HPDE6-E6E7 (cell line): ENCODE results near the gene BICD2.
A peak's percentile ranks its signal among the peaks of the same experiment; 100 is the strongest.

Source experiments
- DNase-seq: peaks from one replicate; pipeline ENCODE4 v3.0.0; 2011; ENCODE audit warnings: missing footprints; ENCODE audit errors: extremely low spot score

Gene BICD2

DNA sequence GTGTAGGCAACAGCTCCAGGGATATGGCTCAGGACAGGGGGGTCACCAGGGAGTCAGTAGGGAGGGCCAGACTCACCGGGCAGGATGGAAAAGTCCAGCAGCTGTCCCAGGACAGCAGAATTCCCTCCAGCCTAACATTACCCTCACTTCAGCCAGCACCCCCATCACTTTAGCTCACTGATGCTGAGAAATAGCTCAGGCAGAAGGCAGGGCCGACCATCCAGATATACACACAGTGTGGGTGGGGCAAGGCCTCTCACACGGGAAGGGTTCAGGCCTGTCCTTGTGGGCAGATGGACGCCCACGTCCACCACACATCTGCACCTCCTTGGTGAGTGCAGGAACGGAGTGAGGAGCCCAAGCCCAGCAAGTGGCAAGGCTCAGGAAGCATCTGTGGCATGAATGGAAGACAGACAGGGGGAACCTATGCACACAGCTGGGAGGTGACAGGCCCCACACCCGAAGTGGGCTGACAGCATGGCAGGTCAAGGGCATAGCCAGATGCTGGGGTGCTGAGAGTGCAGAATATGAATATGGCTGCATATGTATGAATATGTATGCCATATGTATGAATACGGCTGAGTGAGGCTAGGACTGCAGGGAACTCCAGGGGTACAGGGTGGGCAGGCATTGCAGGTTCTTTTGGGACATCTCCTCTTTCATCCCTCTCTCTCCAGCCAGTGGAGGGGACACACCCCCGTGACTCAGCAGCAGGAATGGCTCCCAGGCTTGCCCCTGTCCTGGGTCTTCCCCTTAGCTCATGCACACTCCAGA, 17.0 kb downstream of the BICD2 start:
- no peak for DNase-seq

- no peak for DNase-seq
Observed at GRCh38 chr9:92746567-92747458, 17.8 kb downstream of the BICD2 start.

- no peak for DNase-seq
Observed at GRCh38 chr9:92745881-92746280, 18.8 kb downstream of the BICD2 start.

- no peak for DNase-seq
Observed at GRCh38 chr9:92745331-92745730, 19.3 kb downstream of the BICD2 start.

GRCh38 chr9:92740969-92741368, 23.7 kb downstream of the BICD2 start:
- DNase-seq = no peak

DNA sequence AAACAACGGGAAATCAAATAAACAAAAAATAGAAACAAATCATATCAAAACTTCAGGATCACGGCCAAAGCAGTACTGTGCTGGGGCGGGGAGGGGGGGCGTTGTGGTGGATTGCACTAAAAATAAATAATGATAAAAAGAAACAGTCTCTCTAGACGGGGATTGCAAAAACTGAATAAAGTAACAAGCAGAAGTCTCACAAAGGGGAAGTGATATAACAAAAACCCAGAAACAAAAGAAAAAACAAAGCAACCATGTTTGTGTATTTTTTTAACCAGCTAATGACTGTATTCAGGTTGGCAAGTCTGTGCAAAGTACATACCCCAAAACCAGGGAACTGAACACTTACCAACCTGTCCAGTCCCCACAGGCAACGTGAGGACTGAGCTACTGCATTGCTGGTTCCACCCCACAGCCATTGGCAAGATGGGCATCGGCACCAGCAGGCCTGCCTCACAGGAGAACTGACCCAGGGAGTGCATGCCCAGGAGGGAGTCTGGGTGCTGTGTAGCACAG, 24.1 kb downstream of the BICD2 start:
- DNase-seq = no peak

DNA sequence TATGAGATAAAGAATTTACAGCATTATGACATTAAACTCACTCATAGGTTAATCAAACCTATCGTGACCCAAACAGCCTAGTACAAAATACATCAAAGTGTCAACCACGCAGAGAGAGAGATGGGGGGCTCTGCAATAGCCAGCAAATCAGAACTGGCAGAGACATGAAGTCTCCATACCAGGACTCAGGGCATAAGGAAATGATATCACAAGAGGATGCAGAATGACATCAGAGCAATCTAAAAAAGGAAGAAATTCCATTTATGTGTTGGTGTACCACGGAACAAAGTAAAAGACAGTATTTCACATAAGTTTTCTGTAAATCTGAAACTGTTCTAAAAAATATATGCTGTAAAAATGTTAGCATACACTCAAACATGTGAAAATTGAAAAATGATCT, 24.6 kb downstream of the BICD2 start:
- DNase-seq = no peak

DNA sequence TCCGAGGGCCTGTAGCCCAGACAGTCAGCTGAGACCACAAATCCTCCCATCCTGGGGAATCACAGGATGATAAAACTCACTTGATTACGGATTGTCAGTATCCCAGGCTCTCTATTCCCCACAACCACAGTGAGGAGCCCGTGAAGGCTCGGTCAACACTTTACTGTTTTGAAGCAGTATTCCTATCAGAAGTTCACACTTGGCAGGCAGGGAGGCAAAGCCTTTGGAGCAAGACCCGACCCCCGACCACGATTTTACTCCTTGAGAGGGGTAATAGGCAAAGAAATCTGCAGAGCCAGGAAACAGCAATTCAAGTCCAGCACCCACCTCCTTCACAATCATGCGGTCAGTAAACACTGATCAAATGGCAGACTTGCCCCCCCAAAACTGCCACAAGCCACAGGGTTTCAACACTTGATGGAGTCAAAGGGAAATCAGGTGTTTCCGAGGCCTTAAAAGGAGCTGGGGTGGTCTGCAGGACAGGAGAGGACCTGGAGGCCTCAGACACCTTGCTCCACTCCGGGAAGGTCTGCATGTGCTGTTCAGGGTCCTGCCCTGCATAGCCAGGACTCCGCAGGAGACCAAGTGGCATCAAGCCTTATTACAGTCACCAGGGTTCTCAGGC, 25.2 kb downstream of the BICD2 start:
- no peak for DNase-seq

GRCh38 chr9:92738661-92739081, 26.0 kb downstream of the BICD2 start:
- DNase-seq = no peak

DNA sequence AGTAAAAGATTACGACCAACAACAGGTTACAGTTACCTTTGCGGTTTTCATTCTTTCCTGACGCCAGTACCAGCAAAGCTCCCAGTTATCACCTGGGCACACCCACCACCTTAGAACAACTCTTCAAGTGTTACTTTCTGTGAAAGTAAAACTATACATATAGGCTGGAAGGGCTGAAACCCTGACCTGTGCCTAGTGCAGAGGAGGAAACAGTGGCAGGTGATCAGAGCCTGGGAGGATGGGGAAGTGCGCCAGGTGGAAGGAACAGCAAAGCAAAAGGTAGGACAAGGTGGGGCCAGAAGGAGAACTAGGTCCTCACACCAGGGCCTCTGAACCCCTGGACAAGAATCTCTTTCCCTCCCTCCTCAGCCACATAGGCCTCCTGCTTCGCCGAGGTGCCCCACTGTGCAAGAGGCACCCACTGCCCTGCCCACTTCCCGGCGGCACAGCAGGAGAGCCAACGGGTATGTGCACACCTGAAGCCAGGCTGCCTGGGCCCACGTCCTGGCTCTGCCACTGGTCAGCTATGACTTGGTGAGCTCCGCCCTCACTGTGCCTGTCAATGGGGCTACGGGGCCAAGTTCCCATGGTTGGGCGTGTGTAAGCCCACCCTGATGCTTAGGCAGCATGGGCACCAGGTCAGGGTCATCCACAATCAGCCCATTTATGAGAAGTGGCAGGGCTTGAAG, 26.9 kb downstream of the BICD2 start:
- no peak for DNase-seq

GRCh38 chr9:92737216-92737606, 27.4 kb downstream of the BICD2 start:
- peak; percentile 88 for DNase-seq

GRCh38 chr9:92736563-92737215, 27.9 kb downstream of the BICD2 start:
- no peak for DNase-seq

GRCh38 chr9:92735636-92736562, 28.7 kb downstream of the BICD2 start:
- no peak for DNase-seq

DNA sequence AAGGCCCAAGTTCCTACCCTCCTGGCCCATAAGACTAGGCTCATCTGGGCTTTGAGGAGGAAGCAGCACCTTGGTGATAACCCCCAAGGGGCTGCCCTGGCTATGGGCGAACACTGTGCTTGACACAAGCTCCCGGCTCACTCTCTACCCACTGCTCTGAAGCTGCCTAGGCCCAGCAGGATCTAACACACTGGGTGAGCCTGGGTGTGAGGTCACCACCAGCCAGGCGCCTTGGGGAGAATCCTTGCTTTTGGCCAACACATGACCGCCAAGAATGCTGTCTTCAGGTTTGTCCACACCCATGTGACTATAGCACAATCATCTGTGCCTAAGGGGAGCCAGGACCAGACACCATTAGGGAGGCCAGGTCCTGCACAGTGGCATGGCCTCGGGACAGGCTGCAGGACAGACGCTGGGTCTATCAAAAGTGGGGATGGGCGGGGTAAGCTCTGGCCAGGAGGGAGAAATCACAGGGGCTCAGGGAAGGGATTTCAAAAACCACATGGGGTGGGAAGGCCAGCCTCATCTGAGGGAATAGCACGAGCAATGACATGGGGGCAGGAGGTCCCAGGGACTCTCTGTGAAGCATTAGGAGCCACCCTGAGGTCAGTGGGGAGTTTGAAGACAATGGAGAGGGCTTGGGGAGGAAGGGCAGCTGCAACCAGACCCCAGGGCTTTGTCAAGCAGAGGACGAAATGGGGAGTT, 29.6 kb downstream of the BICD2 start:
- no peak for DNase-seq

GRCh38 chr9:92730897-92731296, 33.7 kb downstream of the BICD2 start:
- DNase-seq = no peak

GRCh38 chr9:92729735-92730155, 34.9 kb downstream of the BICD2 start:
- no peak for DNase-seq

DNA sequence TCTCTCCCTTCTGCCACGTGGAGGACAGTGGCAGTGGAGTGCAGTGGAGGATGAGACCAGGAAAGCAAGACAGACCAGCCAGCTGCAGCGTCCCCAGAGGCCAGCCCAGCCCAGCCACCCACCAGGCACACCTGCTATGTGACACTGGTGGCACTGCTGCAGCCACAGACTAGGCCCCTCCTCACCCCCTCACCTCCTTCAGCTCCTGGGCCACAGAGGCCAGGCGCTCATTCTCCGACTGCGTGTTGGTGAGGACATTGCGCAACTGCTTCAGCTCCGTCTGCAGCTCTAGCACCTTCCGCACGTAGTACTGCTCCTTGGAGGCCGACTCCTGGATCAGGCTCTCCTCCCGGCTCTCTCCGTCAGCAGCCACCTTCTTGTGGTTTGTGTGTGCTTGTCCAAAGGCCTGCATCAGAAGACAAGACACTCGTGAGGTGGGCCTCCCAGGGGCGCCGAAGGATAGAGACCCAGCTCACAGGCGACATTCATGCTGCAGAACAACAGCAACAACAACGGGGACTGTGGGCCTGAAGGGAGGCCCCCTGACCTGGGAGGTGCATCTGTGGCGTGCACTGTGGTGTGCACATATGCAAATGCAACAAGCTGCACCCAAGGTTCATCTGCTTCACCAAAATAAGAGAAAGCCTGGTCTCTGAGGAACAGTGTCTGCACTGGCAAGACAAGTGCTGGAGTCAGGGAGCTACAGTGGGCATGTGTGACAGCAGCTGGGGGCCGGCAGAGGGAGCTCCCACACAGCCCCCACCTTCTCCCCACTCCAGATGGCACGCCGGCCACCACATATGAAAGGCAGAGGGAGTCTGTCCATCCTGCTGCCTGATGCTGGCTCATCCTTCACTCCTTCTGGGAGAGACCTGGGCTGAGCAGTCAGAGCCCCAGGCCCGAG, 35.5 kb downstream of the BICD2 start:
- DNase-seq = no peak
